Upper lobe of left lung (tissue), 6 donors: ENCODE results near the gene DUOX1. TPM values are rescaled to one million over a fixed set of nuclear protein-coding genes. Genes with fewer than 3 reads are reported as not detected.

Experiments used
- ATAC-seq, 2 donors: fragments of 200-7000 bp; cut with Tn5 transposase; one replicate each; pipeline ENCODE4 v1.9.1; 2022; ENCODE audit warnings: mild to moderate bottlenecking in 2 of 2, moderate library complexity in 2 of 2; ENCODE audit not compliant: low FRiP score in 2 of 2
- DNase-seq, 2 donors: peaks; one replicate each; pipeline ENCODE4 v3.0.0-alpha.2; 2019 to 2020
- H3K27ac ChIP-seq, 4 donors: fragments of 200-600 bp; sonication (generic); one replicate each; pipeline ENCODE4 v1.5.1; 2016 to 2019
- H3K27me3 ChIP-seq, 4 donors: fragments of 200-600 bp; sonication (generic); one replicate each; pipeline ENCODE4 v1.5.1; 2017 to 2019
- H3K36me3 ChIP-seq, 4 donors: fragments of 200-600 bp; sonication (generic); one replicate each; pipeline ENCODE4 v1.5.1; 2016 to 2019
- H3K4me1 ChIP-seq, 4 donors: fragments of 200-600 bp; sonication (generic); one replicate each; pipeline ENCODE4 v1.5.1; 2018 to 2019
- H3K4me3 ChIP-seq, 4 donors: fragments of 200-600 bp; sonication (generic); one replicate each; pipeline ENCODE4 v1.5.1; 2017 to 2019; ENCODE audit warnings: mild to moderate bottlenecking in 2 of 4, moderate library complexity in 1 of 4
- H3K9me3 ChIP-seq, 4 donors: fragments of 200-600 bp; sonication (generic); one replicate each; pipeline ENCODE4 v1.5.1; 2018 to 2019
- CTCF ChIP-seq, 6 experiments: fragments of 450-650 bp in 4 of 6; fragments of 200-600 bp in 2 of 6; sonication (generic) in 2 of 6; IDR thresholded peaks; one replicate each; pipeline ENCODE4 v1.5.1; 2016 to 2019; ENCODE audit warnings: antibody characterized with exemption in 6 of 6
- EP300 ChIP-seq, 4 donors: sonication (generic); formaldehyde crosslinking; IDR thresholded peaks; one replicate each; pipeline ENCODE4 v1.5.1; 2017; ENCODE audit warnings: antibody characterized with exemption in 4 of 4, control low read depth in 2 of 4
- POLR2A ChIP-seq, 4 donors: fragments of 450-650 bp; IDR thresholded peaks; one replicate each; pipeline ENCODE4 v1.5.1; 2016 to 2017; ENCODE audit warnings: antibody characterized with exemption in 4 of 4, mild to moderate bottlenecking in 2 of 4
- POLR2AphosphoS5 ChIP-seq, 2 donors: sonication (generic); formaldehyde crosslinking; IDR thresholded peaks; one replicate each; pipeline ENCODE4 v1.5.1; 2017; ENCODE audit warnings: antibody characterized with exemption in 2 of 2
- WGBS, 2 donors: methylation state at CpG; one replicate each; pipeline ENCODE4 v1.1.5; 2017 to 2018; 5-methylcytosine and 5-hydroxymethylcytosine counted together
- total RNA-seq, 6 donors: library from RNA; depleted of rRNA in 4 of 6; stranded (reverse); fragments of >200 nt in 4 of 6; gene quantifications; one replicate each; pipeline versions ENCODE4 v1.1.0 to v1.2.1, GENCODE V29; 2016 to 2021
- donor health status: DM: no; HTN: no; CAD: no; lungs with moderate emphysema.
- donor health status: DM: no; HTN: yes; CAD: no; lungs with severe emphysema.

The DUOX1 gene
- total RNA-seq, 6 donors from 2014 or later = 215 to 1,314 (median 495) TPM

- Histone ChIP-seq H3K9me3 (no peaks in the 10 kb centered on the region), H3K4me1 (peaks cover 10 to 55% (median 26%) of the 10 kb centered on the region in 4 donors), H3K27ac (peak overlapping the region; percentile 65 to 91 (median 82)), H3K4me3 (peak overlapping the region in 3 of 4 donors; percentile 53 to 58 (median 55)), H3K27me3 (peaks cover 0 to 29% (median 11%) of the 10 kb centered on the region in 4 donors), H3K36me3 (no peaks in the 10 kb centered on the region)
- ATAC-seq = peak in 1 of 2 donors; percentile 5
- 75 to 80% methylated on average over 3 of the region's 3 CpGs for WGBS, 2 donors
- peak in 1 of 2 donors; percentile 67 for DNase-seq
- TF ChIP-seq CTCF (IDR thresholded peaks at IDR 0.05) = no peak
- peak in 2 of 4 donors; percentile 34 to 85 for TF ChIP-seq EP300 (IDR thresholded peaks at IDR 0.05)
- peak in 1 of 4 donors; percentile 71 for TF ChIP-seq POLR2A (IDR thresholded peaks at IDR 0.05)
- peak; percentile 23 to 55 for TF ChIP-seq POLR2AphosphoS5 (IDR thresholded peaks at IDR 0.05)
Observed at GRCh38 chr15:45131510-45131909, 1.7 kb downstream of the DUOX1 start.

- TF ChIP-seq POLR2AphosphoS5 (IDR thresholded peaks at IDR 0.05) = no peak
- no peak for TF ChIP-seq EP300 (IDR thresholded peaks at IDR 0.05)
- no peak for TF ChIP-seq POLR2A (IDR thresholded peaks at IDR 0.05)
- TF ChIP-seq CTCF (IDR thresholded peaks at IDR 0.05) = no peak
- no peak for ATAC-seq
- Histone ChIP-seq H3K4me1 (peaks cover 10 to 55% (median 27%) of the 10 kb centered on the region in 4 donors), H3K9me3 (no peaks in the 10 kb centered on the region), H3K27ac (peak overlapping the region in 2 of 4 donors; percentile 40 to 91), H3K27me3 (peaks cover 0 to 29% (median 11%) of the 10 kb centered on the region in 4 donors), H3K36me3 (no peaks in the 10 kb centered on the region), H3K4me3 (peak overlapping the region in 1 of 4 donors; percentile 58)
- no peak for DNase-seq
- 62 to 71% methylated on average over 3 of the region's 3 CpGs for WGBS, 2 donors
Observed at GRCh38 chr15:45132844-45133560, 3.2 kb downstream of the DUOX1 start.

GRCh38 chr15:45133561-45133920 is 3.7 kb downstream of the DUOX1 start:
- H3K27ac ChIP-seq = peak overlapping the region in 2 of 4 donors; percentile 60 to 91
- TF ChIP-seq CTCF (IDR thresholded peaks at IDR 0.05) = no peak
- TF ChIP-seq EP300 (IDR thresholded peaks at IDR 0.05) = no peak
- no peak for TF ChIP-seq POLR2AphosphoS5 (IDR thresholded peaks at IDR 0.05)
- no peak for TF ChIP-seq POLR2A (IDR thresholded peaks at IDR 0.05)
- DNase-seq (peak in 1 of 2 donors; percentile 71), ATAC-seq (no peak)
- H3K4me1 ChIP-seq = peaks cover 10 to 51% (median 30%) of the 10 kb centered on the region in 4 donors
- no peaks in the 10 kb centered on the region for H3K36me3 ChIP-seq
- peak overlapping the region in 1 of 4 donors; percentile 34 for H3K4me3 ChIP-seq
- H3K9me3 ChIP-seq = no peaks in the 10 kb centered on the region
- H3K27me3 ChIP-seq = peaks cover 0 to 29% (median 11%) of the 10 kb centered on the region in 4 donors
- 59 to 66% methylated on average over 5 of the region's 5 CpGs for WGBS, 2 donors

- 89% methylated on average over 6 to 7 of the region's 7 CpGs for WGBS, 2 donors
- TF ChIP-seq CTCF (IDR thresholded peaks at IDR 0.05) = no peak
- no peak for TF ChIP-seq POLR2A (IDR thresholded peaks at IDR 0.05)
- TF ChIP-seq POLR2AphosphoS5 (IDR thresholded peaks at IDR 0.05) = no peak
- TF ChIP-seq EP300 (IDR thresholded peaks at IDR 0.05) = no peak
- Histone ChIP-seq H3K4me3 (peak overlapping the region in 2 of 4 donors; percentile 6 to 34), H3K36me3 (no peaks in the 10 kb centered on the region), H3K4me1 (peaks cover 10 to 51% (median 32%) of the 10 kb centered on the region in 4 donors), H3K9me3 (no peaks in the 10 kb centered on the region), H3K27me3 (peaks cover 0 to 24% (median 11%) of the 10 kb centered on the region in 4 donors), H3K27ac (peak overlapping the region in 2 of 4 donors; percentile 60 to 91)
- no peak for ATAC-seq
- DNase-seq = peak in 1 of 2 donors; percentile 32
Observed at GRCh38 chr15:45134046-45134445, 4.3 kb downstream of the DUOX1 start.
